HG03196 (cell line): Measurements from ENCODE around the gene SPATC1L.

ENCODE experiments used
- ATAC-seq: cut with Tn5 transposase; IDR thresholded peaks from one replicate; pipeline ENCODE4 v1.9.1; 2021; ENCODE audit not compliant: unreplicated experiment

The SPATC1L gene

DNA sequence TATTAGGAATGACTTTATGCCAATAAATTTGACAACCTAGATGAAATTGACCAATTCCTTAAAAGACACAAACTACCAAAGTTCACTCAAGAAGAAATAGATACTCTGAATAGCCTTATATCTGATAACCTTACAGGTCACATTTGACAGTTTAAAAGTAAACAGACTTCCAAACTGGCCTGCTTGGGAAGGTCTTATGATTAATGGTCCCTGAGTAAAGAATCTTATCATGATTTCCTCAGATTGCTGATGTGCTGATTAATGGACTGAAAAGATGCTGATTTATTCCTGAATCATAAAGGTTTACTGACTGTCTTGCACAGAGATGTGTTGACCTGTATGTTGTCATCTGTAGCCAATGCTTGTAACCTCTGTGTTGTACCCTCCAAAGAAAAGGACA, 19.2 kb downstream of the SPATC1L start:
- no peak for ATAC-seq

DNA sequence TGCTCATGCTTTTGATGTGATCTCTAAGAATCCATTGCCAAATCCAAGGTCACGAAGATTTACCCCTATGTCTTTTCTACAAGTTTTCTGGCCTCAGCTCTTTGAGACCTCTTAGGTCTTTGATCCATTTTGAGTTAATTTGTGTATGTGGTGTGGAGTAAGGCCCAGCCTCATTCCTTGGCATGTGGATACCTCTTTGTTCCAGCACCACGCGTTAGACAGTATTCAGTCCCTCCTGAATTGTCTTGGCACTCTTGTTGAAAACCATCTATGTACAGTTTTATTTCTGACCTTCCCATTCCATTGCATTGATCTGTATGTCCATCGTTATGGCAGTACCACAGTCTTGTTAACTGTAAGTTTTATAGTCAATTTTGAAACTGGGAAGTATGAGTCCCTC, 20.9 kb downstream of the SPATC1L start:
- ATAC-seq, result no peak

DNA sequence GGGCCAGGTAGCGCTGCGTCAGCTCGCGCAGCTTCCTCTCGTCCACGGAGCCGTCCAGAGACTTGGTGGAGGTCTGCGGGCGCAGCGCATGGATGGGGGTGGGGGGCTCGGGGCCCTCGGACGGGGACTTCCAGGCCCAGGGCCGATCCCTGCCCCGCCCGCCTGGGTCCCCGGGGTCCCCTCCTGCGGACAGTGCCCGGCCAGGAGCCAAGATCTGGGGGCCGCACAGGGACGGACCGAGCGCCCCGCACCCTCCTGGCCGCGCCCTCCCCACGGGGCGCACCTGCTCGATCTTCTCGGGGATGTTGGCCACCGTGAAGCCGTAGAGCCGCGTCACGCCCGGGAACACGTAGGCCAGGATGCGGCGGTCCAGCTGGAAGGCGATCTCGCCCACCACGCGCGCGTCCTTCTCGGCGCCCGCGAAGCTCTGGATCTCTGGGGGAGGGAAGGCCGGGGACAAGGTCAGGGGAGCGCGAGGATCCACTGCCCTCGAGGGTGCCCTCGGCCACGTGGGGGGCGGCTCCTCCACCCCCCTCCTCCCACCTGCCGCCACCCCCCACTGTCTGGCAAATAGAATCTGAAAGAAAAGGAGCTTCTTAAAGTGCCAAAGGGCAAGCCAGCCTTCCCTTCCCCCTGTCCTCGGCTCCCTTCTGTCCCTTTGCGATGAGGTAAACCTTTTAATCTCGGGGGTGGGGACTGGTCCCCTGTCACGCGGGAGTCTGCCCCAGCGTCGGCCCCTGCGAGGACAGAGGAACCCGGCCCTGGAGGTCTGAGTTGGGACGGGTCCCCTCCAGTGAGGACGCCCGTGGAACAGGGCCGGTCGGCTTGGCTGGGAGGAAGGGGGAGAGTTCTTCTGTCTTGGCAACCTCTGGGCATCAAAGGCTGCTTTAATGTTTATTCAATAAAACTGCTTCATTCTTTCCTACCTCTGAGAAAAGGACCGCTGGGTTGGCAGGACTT, 22.3 kb downstream of the SPATC1L start:
- no peak for ATAC-seq

DNA sequence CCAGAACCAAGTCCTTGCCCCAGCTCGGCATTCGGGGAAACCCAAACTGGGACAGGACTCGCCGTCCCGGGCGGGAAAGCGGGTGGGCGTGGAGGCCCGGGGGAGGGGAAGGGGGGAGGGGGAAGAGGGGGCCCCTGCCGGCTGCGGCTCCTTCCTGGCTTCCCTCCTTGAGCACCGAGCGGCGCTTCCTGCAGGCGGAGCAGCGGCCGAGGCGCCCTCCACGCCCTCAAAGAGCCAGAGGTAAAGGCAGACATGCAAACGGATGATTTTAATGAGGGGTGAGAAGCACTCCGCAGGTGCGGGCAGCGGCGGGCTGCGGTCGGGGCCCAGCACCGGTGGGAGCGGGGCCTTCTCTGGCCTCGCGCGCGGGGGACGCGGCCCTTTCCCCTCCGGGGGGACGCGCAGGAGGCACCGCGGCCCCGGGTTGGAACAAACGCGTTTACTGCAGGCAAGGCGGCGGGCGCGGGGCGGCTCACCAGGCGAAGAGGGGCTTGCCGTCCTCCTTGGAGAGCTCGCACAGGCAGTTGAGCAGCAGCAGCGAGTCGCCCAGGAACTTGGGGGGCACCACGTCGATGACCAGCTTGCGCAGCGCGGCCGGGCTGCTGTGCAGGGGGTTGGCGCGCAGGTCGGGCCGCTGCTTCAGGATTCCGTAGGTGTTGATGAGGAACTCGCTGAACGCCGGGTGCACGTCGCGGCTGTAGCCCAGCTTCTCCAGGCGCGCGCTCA, 23.2 kb downstream of the SPATC1L start:
- ATAC-seq, result no peak

DNA sequence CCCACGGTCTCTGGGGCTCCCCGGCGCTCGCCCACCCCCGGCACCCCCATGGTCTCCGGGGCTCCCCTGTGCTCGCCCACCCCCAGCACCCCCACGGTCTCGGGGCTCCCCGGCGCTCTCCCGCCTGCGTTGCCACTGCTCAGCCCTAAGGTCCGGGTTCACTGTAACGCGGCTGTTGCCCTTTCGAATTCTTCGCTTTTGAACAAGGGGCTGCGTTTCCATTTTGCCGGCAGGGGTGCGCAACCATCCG, 23.7 kb downstream of the SPATC1L start:
- no peak for ATAC-seq

DNA sequence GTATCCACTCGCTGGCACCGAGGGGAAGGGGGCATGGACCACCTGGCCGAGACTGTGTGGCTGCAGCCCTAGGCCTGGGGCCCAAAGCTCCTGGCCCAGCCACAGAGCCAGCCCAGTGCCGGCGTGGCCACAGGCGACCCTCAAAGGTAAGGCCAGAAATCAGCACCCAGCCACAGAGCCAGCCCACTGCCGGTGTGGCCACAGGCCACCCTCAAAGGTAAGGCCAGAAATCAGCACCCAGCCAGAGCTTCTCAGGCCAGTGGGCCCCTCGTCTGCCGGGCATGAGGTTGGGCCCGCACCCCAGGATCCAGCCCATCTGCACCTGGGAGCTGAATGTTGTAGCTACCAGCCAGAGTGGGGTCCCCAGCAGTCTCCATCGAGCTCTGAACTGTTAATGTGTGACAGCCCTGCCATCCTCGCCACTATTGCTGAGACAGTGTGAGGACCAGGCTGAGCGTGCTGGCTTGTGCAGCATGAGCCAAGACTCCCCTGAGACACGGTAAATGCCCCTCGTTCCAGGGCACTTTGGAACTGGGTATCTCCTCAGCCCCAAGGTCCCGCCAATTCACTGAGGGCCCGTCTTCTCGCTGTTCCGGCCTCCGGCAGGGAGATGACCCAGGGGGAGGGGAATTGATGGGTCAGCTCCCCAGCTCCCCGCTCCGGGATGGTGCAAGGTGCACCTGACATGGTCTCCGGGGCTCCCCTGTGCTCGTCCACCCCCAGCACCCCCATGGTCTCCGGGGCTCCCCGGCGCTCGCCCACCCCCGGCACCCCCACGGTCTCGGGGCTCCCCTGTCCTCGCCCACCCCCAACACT, 24.2 kb downstream of the SPATC1L start:
- ATAC-seq, result no peak

DNA sequence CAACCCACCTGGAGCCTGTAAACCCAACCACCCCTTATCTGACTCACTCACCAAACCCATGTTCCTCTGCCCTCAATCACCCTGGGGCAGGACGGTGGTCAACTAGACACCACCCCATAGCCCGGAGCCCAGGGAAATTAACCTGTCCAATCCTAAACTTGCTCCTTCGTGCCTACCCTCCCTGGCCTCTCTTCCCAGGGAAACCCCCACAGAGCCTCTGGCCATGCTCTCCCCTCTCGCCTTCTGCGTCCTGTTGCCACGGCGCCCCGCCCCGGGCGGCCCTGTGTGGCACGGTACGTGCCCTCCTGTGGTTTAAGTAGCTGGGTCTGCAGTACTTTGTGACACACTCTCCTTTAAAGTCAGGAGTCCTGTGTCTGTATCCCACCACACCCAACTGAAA, 24.9 kb downstream of the SPATC1L start:
- ATAC-seq, result no peak

DNA sequence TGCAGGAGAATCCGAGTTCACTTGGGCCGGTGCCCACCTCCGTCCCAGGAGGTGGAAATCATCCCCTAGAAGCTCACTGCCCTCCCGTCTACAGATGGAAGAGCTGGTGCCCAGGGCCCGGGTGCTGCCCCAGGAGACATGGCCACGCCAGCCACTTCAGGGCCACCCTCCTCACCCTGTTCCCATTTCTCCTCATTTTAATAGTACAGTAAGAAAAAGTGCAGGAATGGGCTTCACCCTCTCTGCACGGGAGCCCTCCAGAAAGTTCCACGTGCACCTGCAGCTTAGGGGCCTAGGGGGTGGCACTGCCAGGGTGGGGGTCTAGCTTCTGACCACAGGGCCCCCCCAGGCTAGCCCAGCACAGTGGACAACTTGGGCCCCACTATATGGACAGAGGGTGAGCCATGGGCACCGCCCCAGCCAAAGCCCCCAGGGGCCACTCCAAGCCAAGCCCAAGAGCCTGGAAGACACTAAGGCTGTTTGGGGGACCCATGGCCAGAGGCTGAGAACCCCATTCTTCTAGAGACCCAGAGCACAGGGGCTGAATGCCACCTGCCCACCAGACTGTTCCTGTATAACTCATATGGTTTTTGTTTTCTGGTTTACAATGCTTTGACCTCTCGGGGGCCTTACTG, 25.5 kb downstream of the SPATC1L start:
- ATAC-seq, result no peak

DNA sequence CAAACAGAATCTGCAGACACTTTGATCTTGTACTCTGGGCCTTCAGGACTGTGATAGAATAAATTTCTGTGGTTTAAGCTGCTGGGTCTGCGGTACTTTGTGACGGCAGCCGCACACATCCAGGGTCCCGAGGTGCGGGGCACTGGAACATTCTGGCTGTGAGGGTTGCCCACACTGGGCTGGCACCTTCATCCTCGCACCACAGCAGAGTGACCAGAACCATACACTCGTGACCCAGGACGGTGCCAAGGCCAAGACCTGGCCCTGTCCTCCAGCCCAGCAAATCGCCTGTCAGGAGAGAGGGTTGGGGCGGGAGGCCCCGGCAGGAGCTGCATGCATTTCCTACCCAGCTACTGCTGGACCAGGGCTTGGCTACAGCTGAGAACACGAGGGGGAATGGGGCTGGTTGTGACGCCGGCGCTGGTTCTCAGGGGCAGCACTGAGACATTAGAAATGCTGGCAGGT, 26.2 kb downstream of the SPATC1L start:
- ATAC-seq, result no peak

DNA sequence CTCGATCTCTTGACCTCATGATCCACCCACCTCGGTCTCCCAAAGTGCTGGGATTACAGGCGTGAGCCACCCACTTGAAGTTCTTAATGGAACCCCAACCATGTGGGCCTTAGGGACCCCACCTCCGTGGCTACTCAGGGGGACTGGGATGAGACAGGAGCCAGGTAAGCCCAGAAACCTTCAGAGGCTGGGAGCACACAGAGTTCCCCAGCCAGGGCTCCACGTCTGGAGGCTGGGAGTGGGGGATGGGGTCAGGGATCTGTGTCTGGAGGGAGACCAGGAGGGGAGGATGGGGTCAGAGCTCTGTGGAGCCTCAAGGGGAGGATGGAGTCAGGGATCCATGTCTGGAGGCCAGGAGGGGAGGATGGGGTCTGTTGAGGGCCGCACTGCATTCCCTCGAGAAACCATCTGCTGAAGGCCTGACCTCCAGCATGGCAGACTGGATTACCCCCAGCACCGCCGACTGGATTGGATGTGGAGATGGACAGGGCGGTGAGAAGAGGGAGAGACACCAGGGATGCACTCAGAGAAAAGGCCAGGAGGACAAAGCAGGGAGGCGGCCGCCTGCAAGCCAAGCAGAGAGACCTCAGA, 26.8 kb downstream of the SPATC1L start:
- ATAC-seq, result no peak

DNA sequence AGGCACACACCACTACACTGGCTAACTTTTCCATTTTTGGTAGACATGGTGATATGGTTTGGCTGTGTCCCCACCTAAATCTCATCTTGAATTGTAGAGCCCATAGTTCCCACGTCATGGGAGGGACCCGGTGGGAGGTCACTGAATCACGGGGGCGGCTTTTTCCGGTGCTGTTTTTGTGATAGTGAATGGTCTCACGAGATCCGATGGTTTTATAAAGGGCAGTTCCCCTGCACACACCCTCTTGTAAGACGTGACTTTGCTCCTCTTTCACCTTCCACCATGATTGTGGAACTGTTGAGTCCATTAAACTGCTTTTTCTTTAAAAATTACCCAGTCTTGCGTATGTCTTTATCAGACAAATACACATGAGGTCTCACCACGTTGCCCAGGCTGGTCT, 27.6 kb downstream of the SPATC1L start:
- ATAC-seq, result no peak

DNA sequence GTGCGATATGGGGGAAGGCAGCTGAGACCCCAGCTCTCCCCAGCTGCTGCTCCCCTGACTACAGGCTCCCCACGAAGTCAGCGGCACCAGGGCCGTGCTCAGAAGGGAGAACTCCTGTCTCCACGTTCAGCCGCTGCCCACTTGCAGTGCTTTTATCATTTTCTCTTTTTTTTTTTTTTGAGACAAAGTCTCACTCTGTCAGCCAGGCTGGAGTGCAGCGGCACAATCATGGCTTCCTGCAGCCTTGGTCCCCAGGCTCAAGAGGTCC, 27.9 kb downstream of the SPATC1L start:
- no peak for ATAC-seq

DNA sequence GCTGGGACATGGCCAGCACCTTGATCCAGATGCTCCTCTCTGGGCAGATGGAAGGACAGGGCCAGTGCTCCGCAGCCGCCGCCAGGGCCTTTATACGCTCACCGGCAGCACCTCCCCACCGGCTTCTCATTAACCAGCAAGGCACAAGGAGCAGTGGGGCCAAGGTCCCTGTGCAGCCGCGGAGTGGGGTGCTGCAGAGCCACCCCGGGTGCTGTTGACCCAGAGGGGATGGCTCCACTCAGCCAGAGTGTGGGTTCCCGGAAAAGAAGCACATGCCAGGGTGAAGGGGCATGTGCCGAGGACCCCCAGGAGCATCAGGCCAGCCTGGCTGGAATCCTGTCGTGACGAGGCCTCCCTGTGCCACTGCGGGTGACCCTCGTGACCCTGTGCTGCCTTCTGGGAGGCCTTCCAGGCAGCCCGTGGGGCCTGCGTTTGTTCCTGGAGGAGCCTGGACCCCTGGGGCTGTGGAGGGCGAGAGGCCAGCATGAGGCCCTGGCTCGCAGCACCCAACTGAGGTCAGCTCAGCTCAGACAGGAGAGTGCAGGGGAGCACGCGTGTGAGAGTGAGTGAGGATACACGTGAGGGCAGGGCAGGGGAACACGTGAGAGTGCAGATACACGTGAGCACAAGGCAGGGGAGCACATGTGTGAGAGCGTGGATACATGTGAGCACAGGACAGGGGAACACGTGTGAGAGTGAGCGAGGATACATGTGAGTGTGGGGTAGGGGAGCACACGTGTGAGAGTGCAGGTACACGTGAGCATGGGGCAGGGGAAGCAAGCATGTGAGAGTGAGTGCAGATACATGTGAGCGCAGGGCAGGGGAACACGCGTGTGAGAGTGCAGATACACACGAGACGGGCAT, 28.5 kb downstream of the SPATC1L start, which contains the start of gene FTCD:
FTCD (minus strand) TSS at position 66 of the 864 bp plus-strand sequence; CDS start at position 10, 56 bp downstream.
- ATAC-seq, result no peak

DNA sequence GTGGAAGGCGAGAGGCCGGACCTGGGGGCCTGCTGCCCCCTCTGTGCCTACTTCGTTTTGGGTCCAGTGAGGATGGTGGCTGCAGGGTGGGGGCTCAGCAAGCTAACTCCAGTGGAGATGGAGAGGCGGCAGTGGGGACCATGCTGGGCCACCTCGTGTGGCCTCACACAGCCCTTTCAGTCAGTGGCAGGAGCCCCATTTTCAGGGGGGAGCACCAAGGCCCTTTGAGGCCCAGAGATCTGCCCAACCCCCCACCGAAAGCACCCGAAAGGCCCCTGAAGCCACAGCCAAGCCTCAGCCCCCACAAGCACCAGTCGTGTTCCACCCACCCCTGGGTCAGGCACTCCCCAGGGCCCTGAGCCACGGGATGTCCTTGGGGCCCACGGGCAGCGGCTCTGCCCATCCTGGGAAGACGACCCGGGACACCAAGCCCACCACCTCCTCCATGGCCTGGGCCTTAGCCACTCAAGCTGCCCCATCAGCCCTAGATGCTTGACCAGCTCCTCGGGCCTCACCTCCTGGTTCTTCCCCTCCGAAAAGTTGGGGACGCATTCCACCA, 29.2 kb downstream of the SPATC1L start:
- ATAC-seq, result no peak

DNA sequence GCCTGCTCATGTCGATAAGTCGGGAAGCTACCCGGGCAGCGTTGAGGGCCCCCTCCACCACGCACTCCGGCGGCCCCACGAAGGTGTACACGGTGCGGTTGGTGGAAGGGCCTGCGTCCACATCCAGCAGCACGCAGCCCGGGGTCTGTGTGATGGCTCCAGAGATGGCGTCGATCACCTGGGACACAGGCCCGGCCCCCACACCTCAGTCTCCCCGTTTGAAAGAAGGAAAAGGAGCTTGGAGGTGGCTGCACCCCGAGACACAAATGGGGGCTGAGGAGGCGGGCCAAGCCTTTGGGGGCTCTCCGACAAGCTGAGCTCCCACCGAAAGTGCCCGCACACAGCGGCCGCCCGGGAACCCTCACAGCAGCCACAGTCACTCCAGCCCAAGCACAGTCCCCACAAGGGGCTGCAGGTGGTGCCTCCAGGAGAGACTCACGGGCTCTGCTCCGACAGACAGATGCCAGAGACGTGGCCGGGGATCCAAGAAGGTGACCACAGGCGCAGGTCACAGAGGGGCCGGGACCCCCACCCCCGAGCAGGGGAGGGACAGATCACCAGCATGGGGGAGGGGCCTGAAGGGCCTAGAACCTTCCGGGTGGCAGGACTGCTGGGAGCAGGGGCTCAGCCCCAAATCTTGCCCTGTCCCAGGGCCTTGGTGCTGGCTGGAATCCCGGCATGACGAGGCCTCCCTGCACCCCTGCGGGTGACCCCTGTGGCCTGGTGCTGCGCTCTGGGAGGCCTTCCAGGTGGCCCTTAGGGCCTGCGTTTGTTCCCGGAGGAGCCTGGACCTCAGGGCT, 29.9 kb downstream of the SPATC1L start:
- no peak for ATAC-seq

DNA sequence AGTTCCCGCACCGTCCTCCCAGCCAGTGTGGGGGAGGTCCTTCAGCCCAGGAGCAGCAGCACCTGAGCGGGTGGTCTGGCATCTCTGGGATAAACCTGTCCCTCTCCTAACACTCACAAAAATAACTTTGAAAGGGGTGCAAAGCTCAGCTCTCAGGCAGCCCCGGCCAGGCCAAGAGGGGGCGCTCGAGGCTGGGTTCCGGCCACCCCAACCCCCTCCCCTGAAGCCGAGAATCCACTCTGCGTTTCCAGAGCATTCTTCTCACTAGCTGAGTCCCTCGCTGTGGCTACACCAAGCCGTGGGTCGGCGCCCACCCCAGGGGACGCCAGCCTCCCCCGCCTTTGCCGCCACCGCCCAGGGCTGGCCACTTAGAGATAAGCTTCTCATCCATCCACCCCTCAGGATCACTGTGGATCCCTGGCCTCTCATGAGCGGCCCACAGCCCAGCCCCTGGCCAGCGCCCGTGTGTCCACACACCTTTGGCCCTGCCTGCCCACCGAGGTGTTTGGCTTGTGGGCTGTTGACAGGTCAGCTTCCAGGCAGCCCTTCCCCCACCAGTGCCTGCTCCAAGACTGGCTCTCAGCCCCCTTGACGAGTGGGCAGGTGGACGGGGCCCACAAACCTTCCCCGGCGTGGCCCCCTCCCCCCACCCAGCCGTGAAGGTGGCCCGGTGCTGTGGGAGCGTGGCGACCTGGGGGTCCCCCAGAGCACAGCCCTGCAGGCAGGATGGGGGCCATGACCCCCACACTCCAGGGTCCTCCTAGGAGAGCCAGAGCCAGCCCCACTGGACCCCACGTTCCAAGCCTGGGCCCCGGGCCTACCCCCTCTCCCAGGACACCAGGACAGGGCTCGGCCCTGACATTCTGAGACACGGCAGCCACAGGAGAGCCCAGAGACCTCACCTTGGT, 30.8 kb downstream of the SPATC1L start:
- ATAC-seq, result no peak

DNA sequence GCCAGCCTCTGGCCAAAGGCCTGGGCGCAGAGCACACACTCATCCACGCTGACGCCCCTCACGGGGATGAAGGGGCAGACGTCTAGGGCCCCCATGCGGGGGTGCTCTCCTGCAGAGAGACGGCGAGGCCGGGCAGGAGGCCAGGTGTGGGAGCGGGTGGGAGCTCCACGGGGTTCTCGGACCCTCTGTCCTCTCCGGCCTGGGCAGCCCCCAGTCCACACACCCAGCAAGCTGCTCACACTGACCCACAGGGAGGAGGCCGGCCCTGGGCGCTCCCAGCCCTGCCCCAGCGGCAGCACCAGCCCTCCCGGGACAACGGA, 31.4 kb downstream of the SPATC1L start:
- ATAC-seq, result no peak
